Measurements from ENCODE around the gene RSRC2.

DNA sequence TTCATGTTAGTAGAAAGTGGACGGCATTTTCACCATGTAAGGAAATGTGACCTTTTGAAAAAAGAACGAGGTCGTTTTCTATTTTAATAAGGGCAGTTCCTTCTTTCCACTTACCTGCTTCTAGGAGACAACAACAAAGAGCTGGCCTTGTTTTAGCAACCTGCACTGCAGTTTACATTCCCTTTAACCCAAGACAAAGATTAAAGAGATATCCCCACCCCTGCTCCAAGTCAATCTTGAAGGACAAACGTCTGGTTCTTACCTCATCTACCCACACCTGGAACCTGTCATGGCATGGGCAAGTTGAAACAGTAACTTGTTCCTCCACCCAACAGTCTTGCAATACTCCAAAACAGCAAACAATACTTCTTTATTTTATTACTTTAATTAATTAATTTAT lies 58.8 kb downstream of the RSRC2 start:
- TF ChIP-seq, protein P1, sequence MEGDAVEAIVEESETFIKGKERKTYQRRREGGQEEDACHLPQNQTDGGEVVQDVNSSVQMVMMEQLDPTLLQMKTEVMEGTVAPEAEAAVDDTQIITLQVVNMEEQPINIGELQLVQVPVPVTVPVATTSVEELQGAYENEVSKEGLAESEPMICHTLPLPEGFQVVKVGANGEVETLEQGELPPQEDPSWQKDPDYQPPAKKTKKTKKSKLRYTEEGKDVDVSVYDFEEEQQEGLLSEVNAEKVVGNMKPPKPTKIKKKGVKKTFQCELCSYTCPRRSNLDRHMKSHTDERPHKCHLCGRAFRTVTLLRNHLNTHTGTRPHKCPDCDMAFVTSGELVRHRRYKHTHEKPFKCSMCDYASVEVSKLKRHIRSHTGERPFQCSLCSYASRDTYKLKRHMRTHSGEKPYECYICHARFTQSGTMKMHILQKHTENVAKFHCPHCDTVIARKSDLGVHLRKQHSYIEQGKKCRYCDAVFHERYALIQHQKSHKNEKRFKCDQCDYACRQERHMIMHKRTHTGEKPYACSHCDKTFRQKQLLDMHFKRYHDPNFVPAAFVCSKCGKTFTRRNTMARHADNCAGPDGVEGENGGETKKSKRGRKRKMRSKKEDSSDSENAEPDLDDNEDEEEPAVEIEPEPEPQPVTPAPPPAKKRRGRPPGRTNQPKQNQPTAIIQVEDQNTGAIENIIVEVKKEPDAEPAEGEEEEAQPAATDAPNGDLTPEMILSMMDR (IDR thresholded peaks at IDR 0.05; ENCODE audit: borderline replicate concordance, extremely low read depth, low read length, poor library complexity, severe bottlenecking), result no peak
- no peak for TF ChIP-seq EZH2 (IDR thresholded peaks at IDR 0.05; ENCODE audit: borderline replicate concordance, low read depth, low read length, severe bottlenecking)
